ENCODE measurements around the gene PPP1R2. TPM values are rescaled to one million over a fixed set of nuclear protein-coding genes. Genes with fewer than 3 reads are reported as not detected.

Gene PPP1R2
- polyA plus RNA-seq, 1 of the 3 experiments (the other 2 are of a cell fraction): 8.1 TPM

DNA sequence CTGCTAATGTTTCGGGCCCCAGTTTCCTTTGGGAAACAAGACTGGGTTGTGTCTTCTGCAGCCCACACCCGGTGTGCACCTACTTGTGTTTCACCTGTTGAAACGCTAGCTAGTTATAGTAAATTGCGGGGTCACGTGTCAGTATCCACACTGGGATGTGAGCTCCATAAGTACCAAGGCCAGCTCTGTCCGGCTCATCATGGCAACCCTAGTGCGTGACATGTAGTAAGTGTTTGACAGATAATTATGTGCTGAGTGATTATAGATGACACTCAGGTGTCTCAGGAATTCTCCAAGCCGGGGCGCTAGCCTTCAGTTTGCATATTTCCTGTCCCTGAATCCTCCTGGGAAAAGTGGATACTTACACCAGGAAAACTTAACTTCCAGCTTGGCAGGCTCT is 27.8 kb upstream of the PPP1R2 start:
- Histone ChIP-seq H3K9me2 (no peaks in the 10 kb centered on the region), H2AFZ (ENCODE audit: low read depth) (no peak overlapping the region), H3K36me3 (replicated peaks in 1 of 2; ENCODE audit: control insufficient read depth in 1 of 2, insufficient read depth in 2 of 2, low read length in 1 of 2) (no peaks in the 10 kb centered on the region), H3K4me1 (ENCODE audit: control insufficient read depth in 1 of 2, insufficient read depth in 2 of 2, low read depth in 1 of 2, low read length in 1 of 2) (peaks cover 0 to 2% of the 10 kb centered on the region in 2 experiments; a peak in 1 of 4 replicates), H3F3A (replicated peaks; ENCODE audit: insufficient read depth) (no peaks in the 10 kb centered on the region), H3K9ac (no peak overlapping the region), H3K4me3 (ENCODE audit: low read depth in 2 of 2, low read length in 1 of 2) (no peak overlapping the region), H3K4me2 (no peak overlapping the region), H3K9me3 (no peaks in the 10 kb centered on the region), H3K27ac (ENCODE audit: low read depth in 2 of 2, low read length in 1 of 2) (no peak overlapping the region), H4K20me1 (ENCODE audit: insufficient read depth) (no peaks in the 10 kb centered on the region), H3K27me3 (ENCODE audit: insufficient read depth) (peaks cover 4% of the 10 kb centered on the region; the same call in 1 of the 2 replicates), H3K79me2 (ENCODE audit: insufficient read depth) (no peaks in the 10 kb centered on the region)
- 82% methylated on average over 9 of the region's 9 CpGs for WGBS (ENCODE audit: low lambda C conversion rate)
- TF ChIP-seq POLR2AphosphoS5 (IDR thresholded peaks at IDR 0.05; ENCODE audit: low read depth, low read length) (no peak), ELF1 (IDR thresholded peaks at IDR 0.05) (no peak), SIN3A (IDR thresholded peaks at IDR 0.05; ENCODE audit: borderline replicate concordance, low read depth, low read length) (no peak)
- TF ChIP-seq, protein P1, sequence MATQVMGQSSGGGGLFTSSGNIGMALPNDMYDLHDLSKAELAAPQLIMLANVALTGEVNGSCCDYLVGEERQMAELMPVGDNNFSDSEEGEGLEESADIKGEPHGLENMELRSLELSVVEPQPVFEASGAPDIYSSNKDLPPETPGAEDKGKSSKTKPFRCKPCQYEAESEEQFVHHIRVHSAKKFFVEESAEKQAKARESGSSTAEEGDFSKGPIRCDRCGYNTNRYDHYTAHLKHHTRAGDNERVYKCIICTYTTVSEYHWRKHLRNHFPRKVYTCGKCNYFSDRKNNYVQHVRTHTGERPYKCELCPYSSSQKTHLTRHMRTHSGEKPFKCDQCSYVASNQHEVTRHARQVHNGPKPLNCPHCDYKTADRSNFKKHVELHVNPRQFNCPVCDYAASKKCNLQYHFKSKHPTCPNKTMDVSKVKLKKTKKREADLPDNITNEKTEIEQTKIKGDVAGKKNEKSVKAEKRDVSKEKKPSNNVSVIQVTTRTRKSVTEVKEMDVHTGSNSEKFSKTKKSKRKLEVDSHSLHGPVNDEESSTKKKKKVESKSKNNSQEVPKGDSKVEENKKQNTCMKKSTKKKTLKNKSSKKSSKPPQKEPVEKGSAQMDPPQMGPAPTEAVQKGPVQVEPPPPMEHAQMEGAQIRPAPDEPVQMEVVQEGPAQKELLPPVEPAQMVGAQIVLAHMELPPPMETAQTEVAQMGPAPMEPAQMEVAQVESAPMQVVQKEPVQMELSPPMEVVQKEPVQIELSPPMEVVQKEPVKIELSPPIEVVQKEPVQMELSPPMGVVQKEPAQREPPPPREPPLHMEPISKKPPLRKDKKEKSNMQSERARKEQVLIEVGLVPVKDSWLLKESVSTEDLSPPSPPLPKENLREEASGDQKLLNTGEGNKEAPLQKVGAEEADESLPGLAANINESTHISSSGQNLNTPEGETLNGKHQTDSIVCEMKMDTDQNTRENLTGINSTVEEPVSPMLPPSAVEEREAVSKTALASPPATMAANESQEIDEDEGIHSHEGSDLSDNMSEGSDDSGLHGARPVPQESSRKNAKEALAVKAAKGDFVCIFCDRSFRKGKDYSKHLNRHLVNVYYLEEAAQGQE (IDR thresholded peaks at IDR 0.05; ENCODE audit: low read depth, low read length): no peak
- no peak for DNase-seq
- ChIA-PET CTCF (interaction anchor here (0.6 to 1.2 kb wide), 4 partner anchors 11 to 1268 kb away, joined by 3 read pairs; partner anchors contain the start of gene XXYLT1), POLR2A (interaction anchor here (1.0 kb wide), 1 partner anchor 10 kb away, joined by 3 read pairs; no protein-coding TSS in a partner anchor)

DNA sequence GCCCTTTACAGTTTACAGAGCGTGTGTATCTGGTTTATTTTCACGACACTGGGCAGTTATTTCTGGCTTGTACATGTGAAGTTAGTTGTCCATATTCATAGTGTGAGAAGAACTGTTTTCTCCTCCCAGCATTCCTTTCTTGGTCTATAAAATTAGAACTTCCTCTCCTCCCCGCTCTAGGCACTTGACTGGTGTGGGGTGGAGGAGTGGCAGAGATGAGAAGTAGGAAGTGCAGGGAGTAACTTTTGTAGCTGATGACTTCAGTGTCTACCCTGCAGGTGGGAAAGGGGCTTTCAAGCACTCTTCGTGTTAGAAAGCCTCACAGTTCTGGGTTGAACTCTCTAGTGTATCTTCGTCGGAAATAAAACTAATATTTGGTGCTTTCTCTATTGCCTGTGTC is 27.2 kb upstream of the PPP1R2 start:
- Histone ChIP-seq H3F3A (replicated peaks; ENCODE audit: insufficient read depth) (no peaks in the 10 kb centered on the region), H3K9ac (no peak overlapping the region), H3K36me3 (replicated peaks in 1 of 2; ENCODE audit: control insufficient read depth in 1 of 2, insufficient read depth in 2 of 2, low read length in 1 of 2) (no peaks in the 10 kb centered on the region), H3K9me3 (no peaks in the 10 kb centered on the region), H3K79me2 (ENCODE audit: insufficient read depth) (no peaks in the 10 kb centered on the region), H3K4me3 (ENCODE audit: low read depth in 2 of 2, low read length in 1 of 2) (no peak overlapping the region), H3K27me3 (ENCODE audit: insufficient read depth) (peaks cover 4% of the 10 kb centered on the region; the same call in 1 of the 2 replicates), H2AFZ (ENCODE audit: low read depth) (no peak overlapping the region), H3K9me2 (no peaks in the 10 kb centered on the region), H3K4me1 (ENCODE audit: control insufficient read depth in 1 of 2, insufficient read depth in 2 of 2, low read depth in 1 of 2, low read length in 1 of 2) (peaks cover 0 to 5% of the 10 kb centered on the region in 2 experiments; a peak in 1 of 4 replicates), H4K20me1 (ENCODE audit: insufficient read depth) (no peaks in the 10 kb centered on the region), H3K27ac (ENCODE audit: low read depth in 2 of 2, low read length in 1 of 2) (no peak overlapping the region), H3K4me2 (no peak overlapping the region)
- ChIA-PET CTCF (interaction anchor here (1.1 to 1.2 kb wide), 2 partner anchors 10 to 299 kb away, joined by 3 read pairs; partner anchors contain the start of gene XXYLT1), POLR2A (interaction anchor here (1.0 kb wide), 1 partner anchor 11 kb away, joined by 3 read pairs; no protein-coding TSS in a partner anchor)
- no peak for DNase-seq
- 75% methylated on average over 6 of the region's 6 CpGs for WGBS (ENCODE audit: low lambda C conversion rate)
- TF ChIP-seq PBX3 (IDR thresholded peaks at IDR 0.05) (no peak), RAD21 (IDR thresholded peaks at IDR 0.05; ENCODE audit: low read length) (no peak), FOXM1 (IDR thresholded peaks at IDR 0.05; ENCODE audit: low read depth) (no peak), NFIC (IDR thresholded peaks at IDR 0.05; ENCODE audit: borderline replicate concordance) (no peak), TAF1 (IDR thresholded peaks at IDR 0.05; ENCODE audit: borderline replicate concordance, low read depth, low read length) (no peak), EP300 (IDR thresholded peaks at IDR 0.05; ENCODE audit: borderline replicate concordance in 1 of 2, low read depth in 1 of 2, low read length in 1 of 2) (no peak), FOXJ3 (CRISPR knock-in tag; IDR thresholded peaks at IDR 0.05) (no peak), NRF1 (IDR thresholded peaks at IDR 0.05; ENCODE audit: low read depth, low read length) (no peak), YY1 (IDR thresholded peaks at IDR 0.05; ENCODE audit: low read depth) (no peak), TEAD4 (IDR thresholded peaks at IDR 0.05; ENCODE audit: borderline replicate concordance, insufficient read depth) (no peak), JUND (IDR thresholded peaks at IDR 0.05) (no peak), GATA2 (CRISPR knock-in tag; IDR thresholded peaks at IDR 0.05) (no peak), GABPA (IDR thresholded peaks at IDR 0.05; ENCODE audit: low read depth) (no peak)
- TF ChIP-seq, protein P2, sequence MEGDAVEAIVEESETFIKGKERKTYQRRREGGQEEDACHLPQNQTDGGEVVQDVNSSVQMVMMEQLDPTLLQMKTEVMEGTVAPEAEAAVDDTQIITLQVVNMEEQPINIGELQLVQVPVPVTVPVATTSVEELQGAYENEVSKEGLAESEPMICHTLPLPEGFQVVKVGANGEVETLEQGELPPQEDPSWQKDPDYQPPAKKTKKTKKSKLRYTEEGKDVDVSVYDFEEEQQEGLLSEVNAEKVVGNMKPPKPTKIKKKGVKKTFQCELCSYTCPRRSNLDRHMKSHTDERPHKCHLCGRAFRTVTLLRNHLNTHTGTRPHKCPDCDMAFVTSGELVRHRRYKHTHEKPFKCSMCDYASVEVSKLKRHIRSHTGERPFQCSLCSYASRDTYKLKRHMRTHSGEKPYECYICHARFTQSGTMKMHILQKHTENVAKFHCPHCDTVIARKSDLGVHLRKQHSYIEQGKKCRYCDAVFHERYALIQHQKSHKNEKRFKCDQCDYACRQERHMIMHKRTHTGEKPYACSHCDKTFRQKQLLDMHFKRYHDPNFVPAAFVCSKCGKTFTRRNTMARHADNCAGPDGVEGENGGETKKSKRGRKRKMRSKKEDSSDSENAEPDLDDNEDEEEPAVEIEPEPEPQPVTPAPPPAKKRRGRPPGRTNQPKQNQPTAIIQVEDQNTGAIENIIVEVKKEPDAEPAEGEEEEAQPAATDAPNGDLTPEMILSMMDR (IDR thresholded peaks at IDR 0.05): no peak
- TF ChIP-seq, protein P3, sequence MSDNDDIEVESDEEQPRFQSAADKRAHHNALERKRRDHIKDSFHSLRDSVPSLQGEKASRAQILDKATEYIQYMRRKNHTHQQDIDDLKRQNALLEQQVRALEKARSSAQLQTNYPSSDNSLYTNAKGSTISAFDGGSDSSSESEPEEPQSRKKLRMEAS (IDR thresholded peaks at IDR 0.05; ENCODE audit: low read depth): no peak
- TF ChIP-seq, protein P4, sequence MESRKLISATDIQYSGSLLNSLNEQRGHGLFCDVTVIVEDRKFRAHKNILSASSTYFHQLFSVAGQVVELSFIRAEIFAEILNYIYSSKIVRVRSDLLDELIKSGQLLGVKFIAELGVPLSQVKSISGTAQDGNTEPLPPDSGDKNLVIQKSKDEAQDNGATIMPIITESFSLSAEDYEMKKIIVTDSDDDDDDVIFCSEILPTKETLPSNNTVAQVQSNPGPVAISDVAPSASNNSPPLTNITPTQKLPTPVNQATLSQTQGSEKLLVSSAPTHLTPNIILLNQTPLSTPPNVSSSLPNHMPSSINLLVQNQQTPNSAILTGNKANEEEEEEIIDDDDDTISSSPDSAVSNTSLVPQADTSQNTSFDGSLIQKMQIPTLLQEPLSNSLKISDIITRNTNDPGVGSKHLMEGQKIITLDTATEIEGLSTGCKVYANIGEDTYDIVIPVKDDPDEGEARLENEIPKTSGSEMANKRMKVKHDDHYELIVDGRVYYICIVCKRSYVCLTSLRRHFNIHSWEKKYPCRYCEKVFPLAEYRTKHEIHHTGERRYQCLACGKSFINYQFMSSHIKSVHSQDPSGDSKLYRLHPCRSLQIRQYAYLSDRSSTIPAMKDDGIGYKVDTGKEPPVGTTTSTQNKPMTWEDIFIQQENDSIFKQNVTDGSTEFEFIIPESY (IDR thresholded peaks at IDR 0.05; ENCODE audit: borderline replicate concordance, low read depth): no peak

Data from SK-N-SH (cell line).